Fibroblast of the aortic adventitia (primary cell): ENCODE data around the gene PTH. TPM values are rescaled to one million over a fixed set of nuclear protein-coding genes. Genes with fewer than 3 reads are reported as not detected.

Experiments used
- DNase-seq: peaks from one replicate; pipeline ENCODE4 v3.0.0-alpha.2; 2010; ENCODE audit warnings: low read depth
- H3K4me3 ChIP-seq: 2 replicates; pipeline ENCODE4 v1.5.1; 2011; ENCODE audit warnings: low read depth, mild to moderate bottlenecking, control low read depth, low read length, moderate library complexity
- CTCF ChIP-seq: IDR thresholded peaks from 2 replicates; pipeline ENCODE4 v1.5.1; 2011; ENCODE audit warnings: mild to moderate bottlenecking, low read length, control low read depth, inconsistent platforms; ENCODE audit not compliant: insufficient read depth
- total RNA-seq: library from RNA; depleted of rRNA; stranded (reverse); fragments of >200 nt; gene quantifications from 2 replicates; pipeline ENCODE4 v1.2.3, GENCODE V29; 2012; ENCODE audit warnings: low replicate concordance

The PTH gene
- not detected in 2 replicates for total RNA-seq

- no peak for TF ChIP-seq CTCF
- DNase-seq = no peak
- H3K4me3 ChIP-seq = no peak within 1 kb of the TSS
Observed at GRCh38 chr11:13495929-13496328, at the start of gene PTH. PTH (minus strand) TSS chr11:13495997; CDS start chr11:13492855, 3,142 bp downstream.

GRCh38 chr11:13538044-13538443, 42.2 kb upstream of the PTH start:
- H3K4me3 ChIP-seq = no peak overlapping the region
- TF ChIP-seq CTCF = no peak
- DNase-seq = no peak

- DNase-seq = no peak
- TF ChIP-seq CTCF = no peak
Observed at GRCh38 chr11:13535819-13536218, 40.0 kb upstream of the PTH start.

GRCh38 chr11:13534358-13534757, 38.6 kb upstream of the PTH start:
- no peak overlapping the region for H3K4me3 ChIP-seq
- TF ChIP-seq CTCF = no peak

More at GRCh38 chr11:13535819-13536218, 40.0 kb upstream of the PTH start:
- no peak overlapping the region for H3K4me3 ChIP-seq

GRCh38 chr11:13525257-13525656, 29.5 kb upstream of the PTH start:
- no peak for TF ChIP-seq CTCF

More at GRCh38 chr11:13534358-13534757, 38.6 kb upstream of the PTH start:
- no peak for DNase-seq

GRCh38 chr11:13503393-13503792, 7.6 kb upstream of the PTH start:
- no peak overlapping the region for H3K4me3 ChIP-seq
- DNase-seq = no peak
- no peak for TF ChIP-seq CTCF

More at GRCh38 chr11:13525257-13525656, 29.5 kb upstream of the PTH start:
- DNase-seq = no peak
- H3K4me3 ChIP-seq = no peak overlapping the region

GRCh38 chr11:13502492-13502891, 6.7 kb upstream of the PTH start:
- DNase-seq = no peak
- TF ChIP-seq CTCF = no peak
- H3K4me3 ChIP-seq = no peak overlapping the region
